NCI-H146 treated with DMSO at 0.1 percent for 48 hours (cell line): ENCODE data around the gene STK32A.
A peak's percentile ranks its signal among the peaks of the same experiment; 100 is the strongest.
"Not testable (repeated sequence)": the region's sequence is repeated elsewhere in the genome, so short reads cannot be mapped to it uniquely, and the experiment has no call there.

Experiments used
- DNase-seq: peaks from one replicate; lab custom pipeline; 2025; ENCODE audit not compliant: unreplicated experiment; lab: John Stamatoyannopoulos, UW

STK32A gene

GRCh38 chr5:147234825-147235635, at the start of gene STK32A:
TSS of gene STK32A (plus strand) at chr5:147235026. CDS start at chr5:147239635, 4,609 bp downstream.
- peak; percentile 58 for DNase-seq

- DNase-seq, result no peak
Observed at GRCh38 chr5:147187099-147187540, 47.7 kb upstream of the STK32A start.

GRCh38 chr5:147188200-147189108, 46.4 kb upstream of the STK32A start:
- peak; percentile 38 for DNase-seq

GRCh38 chr5:147189109-147189424, 45.8 kb upstream of the STK32A start:
- DNase-seq, result no peak

- no peak for DNase-seq
Observed at GRCh38 chr5:147190331-147190730, 44.5 kb upstream of the STK32A start.

GRCh38 chr5:147193123-147193522, 41.7 kb upstream of the STK32A start:
- DNase-seq, result no peak

- DNase-seq, result no peak
Observed at GRCh38 chr5:147200004-147200403, 34.8 kb upstream of the STK32A start.

GRCh38 chr5:147203213-147203612, 31.6 kb upstream of the STK32A start:
- no peak for DNase-seq

- no peak for DNase-seq
Observed at GRCh38 chr5:147204576-147204975, 30.2 kb upstream of the STK32A start.

GRCh38 chr5:147208134-147208533, 26.7 kb upstream of the STK32A start:
- no peak for DNase-seq

GRCh38 chr5:147216552-147217154, 18.2 kb upstream of the STK32A start:
- no peak for DNase-seq

GRCh38 chr5:147223343-147223742, 11.5 kb upstream of the STK32A start:
- no peak for DNase-seq

GRCh38 chr5:147223948-147224791, 10.7 kb upstream of the STK32A start:
- no peak for DNase-seq

- no peak for DNase-seq
Observed at GRCh38 chr5:147225938-147226337, 8.9 kb upstream of the STK32A start.

GRCh38 chr5:147226512-147226911, 8.3 kb upstream of the STK32A start:
- no peak for DNase-seq

GRCh38 chr5:147234239-147234824, 494 bp upstream of the STK32A start:
- no peak for DNase-seq

- DNase-seq, result no peak
Observed at GRCh38 chr5:147240266-147240985, 5.6 kb downstream of the STK32A start.

GRCh38 chr5:147243238-147243637, 8.4 kb downstream of the STK32A start:
- not testable (repeated sequence) for DNase-seq

GRCh38 chr5:147245381-147246165, 10.7 kb downstream of the STK32A start:
- no peak for DNase-seq
